ENCODE measurements around the gene TSEN15. TPM values are rescaled to one million over a fixed set of nuclear protein-coding genes. Genes with fewer than 3 reads are reported as not detected.
"Not testable (repeated sequence)": the region's sequence is repeated elsewhere in the genome, so short reads cannot be mapped to it uniquely, and the experiment has no call there.

TSEN15 gene
- total and polyA plus RNA-seq, 2 of the 8 experiments (the other 6 are each of a cell fraction or from before 2014, with no cell fraction given) = 23.4 to 31.4 TPM

DNA sequence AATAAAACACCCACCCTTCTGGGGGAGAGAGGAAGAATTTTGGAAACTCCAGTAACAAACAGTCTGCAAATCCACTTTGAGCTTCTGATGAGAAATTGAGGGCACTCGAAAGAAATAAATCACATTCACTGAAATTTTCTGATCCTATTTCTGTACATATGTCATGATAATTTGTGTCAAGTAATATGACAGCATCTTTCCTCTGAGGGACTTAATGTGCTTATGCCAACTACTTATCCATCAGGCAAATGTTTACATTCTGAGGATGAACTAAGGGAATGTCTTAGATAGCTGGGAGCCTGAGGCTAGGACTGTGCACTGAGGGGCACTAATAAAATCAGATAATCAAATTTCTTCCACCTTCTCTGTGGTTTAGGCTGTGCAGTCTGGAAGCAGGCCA, 44.5 kb downstream of the TSEN15 start (continued):
- TF ChIP-seq EZH2 (IDR thresholded peaks at IDR 0.05; ENCODE audit: low read depth, low read length, severe bottlenecking) (no peak), SP4 (IDR thresholded peaks at IDR 0.05; ENCODE audit: low read length) (no peak), RFX5 (IDR thresholded peaks at IDR 0.05; ENCODE audit: borderline replicate concordance, low read depth, low read length) (no peak), SRF (IDR thresholded peaks at IDR 0.05; ENCODE audit: low read depth, low read length) (no peak)

DNA sequence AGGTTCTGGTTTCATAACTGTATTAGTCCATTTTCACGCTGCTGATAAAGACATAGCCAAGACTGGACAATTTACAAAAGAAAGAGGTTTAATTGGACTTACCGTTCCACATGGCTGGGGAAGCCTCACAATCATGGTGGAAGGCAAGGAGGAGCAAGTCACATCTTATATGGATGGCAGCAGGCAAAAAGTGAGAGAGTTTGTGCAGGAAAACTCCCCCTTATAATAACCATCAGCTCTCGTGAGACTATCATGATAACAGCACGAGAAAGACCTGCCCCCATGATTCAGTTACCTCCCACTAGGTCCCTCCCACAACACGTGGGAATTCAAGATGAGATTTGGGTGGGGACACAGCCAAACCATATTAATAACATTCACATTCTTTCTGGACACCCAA, 45.0 kb downstream of the TSEN15 start:
- CTCF ChIA-PET (ENCODE audit: partially characterized antibody) = interaction anchor here (1.7 kb wide), 1 partner anchor 21 kb away, joined by 3 read pairs; no protein-coding TSS in a partner anchor
- H3K23me2 ChIP-seq (ENCODE audit: low read depth, low read length); POLR2A ChIA-PET (ENCODE audit: partially characterized antibody); H3K27ac ChIP-seq (ENCODE audit: low read depth, low read length); H2BK20ac ChIP-seq (ENCODE audit: low read length); H4K20me1 ChIP-seq (replicated peaks in 1 of 2; ENCODE audit: control insufficient read depth in 1 of 2, insufficient read depth in 2 of 2, low read length in 2 of 2); H3K56ac ChIP-seq (replicated peaks; ENCODE audit: insufficient read length, low read depth, low read length); H3K27me3 ChIP-seq (replicated peaks in 1 of 4; ENCODE audit: control insufficient read depth in 3 of 4, extremely low read depth in 1 of 4, insufficient read depth in 3 of 4, low read length in 3 of 4); H3K18ac ChIP-seq (ENCODE audit: extremely low read depth, low read length); H4K8ac ChIP-seq (ENCODE audit: extremely low read depth, insufficient read depth, low read length); H2AK5ac ChIP-seq (ENCODE audit: low read depth, low read length); H3K4me1 ChIP-seq (replicated peaks in 1 of 4; ENCODE audit: control insufficient read depth in 3 of 4, insufficient read depth in 4 of 4, low read length in 3 of 4); H4K5ac ChIP-seq (ENCODE audit: insufficient read length, low read depth, low read length); H2BK12ac ChIP-seq (ENCODE audit: low read depth, low read length); DNase-seq (ENCODE audit: low read depth in 1 of 2, low spot score in 2 of 2); H2AFZ ChIP-seq (ENCODE audit: low read length); H3K9me3 ChIP-seq (ENCODE audit: insufficient read depth in 2 of 2, low read depth in 1 of 2, low read length in 1 of 2); H2BK120ac ChIP-seq (replicated peaks; ENCODE audit: low read depth, low read length); H3K4ac ChIP-seq (replicated peaks; ENCODE audit: insufficient read length, low read depth, low read length); FAIRE-seq; H4K91ac ChIP-seq (replicated peaks; ENCODE audit: insufficient read length, low read length); H2BK15ac ChIP-seq (ENCODE audit: low read length); H2BK5ac ChIP-seq (ENCODE audit: low read depth, low read length); H3K4me3 ChIP-seq (ENCODE audit: extremely low read depth in 1 of 4, insufficient read depth in 2 of 4, low read depth in 3 of 4, low read length in 4 of 4); H3K36me3 ChIP-seq (ENCODE audit: control insufficient read depth in 2 of 4, insufficient read depth in 4 of 4, low read length in 3 of 4); H3K79me2 ChIP-seq (ENCODE audit: control insufficient read depth in 1 of 2, insufficient read depth in 2 of 2, low read length in 2 of 2); H3K14ac ChIP-seq (ENCODE audit: insufficient read length); H3K23ac ChIP-seq (ENCODE audit: insufficient read length); H3K79me1 ChIP-seq (ENCODE audit: low read depth, low read length); H3K4me2 ChIP-seq (ENCODE audit: insufficient read depth in 1 of 2, low read depth in 2 of 2, low read length in 2 of 2); H3K9ac ChIP-seq (replicated peaks in 1 of 4; ENCODE audit: extremely low read depth in 1 of 4, low read depth in 3 of 4, low read length in 3 of 4): not testable (repeated sequence)
- WGBS, 2 experiments (ENCODE audit: extremely low coverage in 1 of 2, insufficient coverage in 1 of 2, insufficient read length in 1 of 2, insufficient replicate concordance in 2 of 2, low coverage in 1 of 2, low lambda C conversion rate in 2 of 2, missing lambda C conversion rate in 1 of 2) = 86% methylated on average over 5 of the region's 5 CpGs; no CpG with 5 or more reads in 1 of the 2 experiments

All from H1 (cell line).